Prostate gland (tissue), 2 donors: Measurements from ENCODE around the gene KCNAB1. TPM values are rescaled to one million over a fixed set of nuclear protein-coding genes. Genes with fewer than 3 reads are reported as not detected.

Source experiments
- DNase-seq: peaks from one replicate; pipeline ENCODE4 v3.0.0-alpha.2; 2019; ENCODE audit warnings: low spot score
- H3K27ac ChIP-seq, 2 donors: fragments of 200-600 bp; sonication (generic); 2 replicates each; pipeline ENCODE4 v1.5.1; 2017 to 2019
- H3K27me3 ChIP-seq: fragments of 200-600 bp; sonication (generic); replicated peaks from 2 replicates; pipeline ENCODE4 v1.5.1; 2019; ENCODE audit not compliant: insufficient read depth
- H3K36me3 ChIP-seq, 2 donors: fragments of 200-600 bp; sonication (generic); 1 replicate in 1 of 2; 2 replicates in 1 of 2; pipeline versions ENCODE4 v1.5.1 to v1.8.1; 2017 to 2019
- H3K4me1 ChIP-seq: fragments of 200-600 bp; sonication (generic); replicated peaks from 2 replicates; pipeline ENCODE4 v1.5.1; 2019
- H3K4me3 ChIP-seq, 2 donors: fragments of 200-600 bp; sonication (generic); 2 replicates each; pipeline ENCODE4 v1.5.1; 2017 to 2019
- H3K9me3 ChIP-seq: fragments of 200-600 bp; sonication (generic); 2 replicates; pipeline ENCODE4 v1.5.1; 2017
- POLR2A ChIP-seq: fragments of 450-650 bp; IDR thresholded peaks from one replicate; pipeline ENCODE4 v1.6.1; 2016; ENCODE audit warnings: antibody characterized with exemption, mild to moderate bottlenecking
- POLR2AphosphoS5 ChIP-seq: sonication (generic); formaldehyde crosslinking; IDR thresholded peaks from one replicate; pipeline ENCODE4 v1.6.1; 2017; ENCODE audit warnings: antibody characterized with exemption
- WGBS: methylation state at CpG from one replicate; pipeline ENCODE4 v1.1.5; 2018; 5-methylcytosine and 5-hydroxymethylcytosine counted together
- intact Hi-C: fragments of 100-400 bp; cut with DNase I; formaldehyde crosslinking; loops from one replicate; pipeline ENCODE4 v1.14.2; 2022
- total RNA-seq, 2 donors: library from RNA; depleted of rRNA; stranded (reverse); fragments of >200 nt; gene quantifications; one replicate each; pipeline ENCODE4 v1.1.0, GENCODE V29; 2016
- TF ChIP-seq, protein P1 (sequence below), 4 experiments: fragments of 200-600 bp in 2 of 4; fragments of 450-650 bp in 2 of 4; sonication (generic) in 2 of 4; IDR thresholded peaks; 1 replicate in 3 of 4; 2 replicates in 1 of 4; pipeline ENCODE4 v1.5.1; 2016 to 2019; ENCODE audit warnings: antibody characterized with exemption in 4 of 4, mild to moderate bottlenecking in 2 of 4, moderate library complexity in 2 of 4

The KCNAB1 gene
- total RNA-seq, 2 donors from 2014 or later, result 5.2 to 9.5 TPM

DNA sequence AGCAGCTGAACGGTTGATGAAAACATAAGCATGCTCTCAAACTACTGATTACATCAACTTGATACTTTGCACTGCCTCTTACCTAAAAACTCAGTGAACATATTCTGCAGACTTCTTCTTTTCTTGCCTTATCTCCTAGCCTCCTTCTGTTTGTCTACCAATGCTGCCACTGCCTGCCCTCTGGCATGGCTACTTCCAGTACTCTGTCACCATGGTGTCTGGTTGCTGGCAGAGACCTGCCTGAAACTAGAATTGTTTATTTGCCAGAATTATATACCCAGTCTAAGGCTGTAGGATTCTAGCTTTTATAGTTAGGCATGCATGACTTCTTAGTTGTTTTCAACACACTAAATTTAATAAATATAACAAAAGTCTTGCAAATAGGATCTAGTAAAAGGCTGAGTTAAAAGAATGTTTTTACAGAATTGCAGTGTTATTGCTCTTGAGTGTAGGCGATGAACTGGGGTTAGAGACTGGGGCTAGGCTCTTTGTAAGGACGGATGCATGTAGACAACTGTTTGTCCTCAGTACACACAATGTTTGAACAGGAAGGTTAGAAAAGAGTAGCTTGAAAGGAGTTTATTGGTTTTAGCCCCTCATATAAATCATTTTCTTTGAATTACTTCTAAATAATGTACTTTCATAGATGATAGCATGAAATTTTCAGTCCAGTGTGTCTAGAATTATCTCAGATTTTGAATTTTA lies 116.3 kb downstream of the KCNAB1 start:
- no peak for DNase-seq
- Histone ChIP-seq H3K4me1 (no peaks in the 10 kb centered on the region), H3K36me3 (no peaks in the 10 kb centered on the region), H3K27me3 (no peaks in the 10 kb centered on the region), H3K4me3 (no peak overlapping the region), H3K27ac (no peak overlapping the region), H3K9me3 (no peaks in the 10 kb centered on the region)
- TF ChIP-seq, protein P1, sequence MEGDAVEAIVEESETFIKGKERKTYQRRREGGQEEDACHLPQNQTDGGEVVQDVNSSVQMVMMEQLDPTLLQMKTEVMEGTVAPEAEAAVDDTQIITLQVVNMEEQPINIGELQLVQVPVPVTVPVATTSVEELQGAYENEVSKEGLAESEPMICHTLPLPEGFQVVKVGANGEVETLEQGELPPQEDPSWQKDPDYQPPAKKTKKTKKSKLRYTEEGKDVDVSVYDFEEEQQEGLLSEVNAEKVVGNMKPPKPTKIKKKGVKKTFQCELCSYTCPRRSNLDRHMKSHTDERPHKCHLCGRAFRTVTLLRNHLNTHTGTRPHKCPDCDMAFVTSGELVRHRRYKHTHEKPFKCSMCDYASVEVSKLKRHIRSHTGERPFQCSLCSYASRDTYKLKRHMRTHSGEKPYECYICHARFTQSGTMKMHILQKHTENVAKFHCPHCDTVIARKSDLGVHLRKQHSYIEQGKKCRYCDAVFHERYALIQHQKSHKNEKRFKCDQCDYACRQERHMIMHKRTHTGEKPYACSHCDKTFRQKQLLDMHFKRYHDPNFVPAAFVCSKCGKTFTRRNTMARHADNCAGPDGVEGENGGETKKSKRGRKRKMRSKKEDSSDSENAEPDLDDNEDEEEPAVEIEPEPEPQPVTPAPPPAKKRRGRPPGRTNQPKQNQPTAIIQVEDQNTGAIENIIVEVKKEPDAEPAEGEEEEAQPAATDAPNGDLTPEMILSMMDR (IDR thresholded peaks at IDR 0.05), result no peak
- TF ChIP-seq POLR2AphosphoS5, result no peak
- TF ChIP-seq POLR2A, result no peak
- intact Hi-C loops, result no loop called here
- 48% methylated on average over 3 of the region's 3 CpGs for WGBS

DNA sequence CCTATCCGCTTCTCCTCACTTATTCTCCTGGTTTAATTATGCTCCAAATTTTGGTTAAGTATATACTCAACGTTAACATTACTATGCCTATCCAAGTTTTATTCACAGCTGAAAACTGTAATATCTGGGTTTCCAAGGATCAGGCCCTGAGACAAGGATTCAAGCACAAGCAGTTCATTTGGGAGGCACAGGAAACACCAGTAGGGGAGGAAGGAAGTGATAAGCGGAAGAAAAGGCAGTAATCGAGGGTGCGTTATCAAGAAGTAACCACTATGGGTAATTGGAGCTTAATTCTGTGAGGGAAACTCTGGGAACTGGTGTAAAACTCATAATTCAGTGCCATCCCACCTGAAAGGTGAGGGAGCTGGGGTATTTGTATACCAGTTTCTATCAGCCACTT lies 120.3 kb downstream of the KCNAB1 start:
- Histone ChIP-seq H3K9me3 (no peaks in the 10 kb centered on the region), H3K4me3 (no peak overlapping the region), H3K36me3 (no peaks in the 10 kb centered on the region), H3K4me1 (no peaks in the 10 kb centered on the region), H3K27ac (no peak overlapping the region), H3K27me3 (no peaks in the 10 kb centered on the region)
- intact Hi-C loops, result no loop called here
- WGBS, result 89% methylated on average over 5 of the region's 5 CpGs
- TF ChIP-seq, protein P1 (IDR thresholded peaks at IDR 0.05), result no peak
- DNase-seq, result no peak

GRCh38 chr3:156246961-156247725 lies 126.8 kb downstream of the KCNAB1 start:
- WGBS, result 82% methylated on average over 5 of the region's 5 CpGs
- Histone ChIP-seq H3K4me1 (no peaks in the 10 kb centered on the region), H3K36me3 (no peaks in the 10 kb centered on the region), H3K27me3 (no peaks in the 10 kb centered on the region), H3K27ac (no peak overlapping the region), H3K9me3 (no peaks in the 10 kb centered on the region), H3K4me3 (no peak overlapping the region)
- DNase-seq, result no peak
- intact Hi-C loops, result no loop called here
- TF ChIP-seq, protein P1 (IDR thresholded peaks at IDR 0.05), result no peak
- TF ChIP-seq POLR2A, result no peak

GRCh38 chr3:156250550-156250949 lies 130.2 kb downstream of the KCNAB1 start:
- no peaks in the 10 kb centered on the region for H3K36me3 ChIP-seq
- intact Hi-C loops, result no loop called here
- no peaks in the 10 kb centered on the region for H3K4me1 ChIP-seq
- H3K27ac ChIP-seq, result no peak overlapping the region
- no peak for DNase-seq
- no peaks in the 10 kb centered on the region for H3K27me3 ChIP-seq
- TF ChIP-seq, protein P1 (IDR thresholded peaks at IDR 0.05), result no peak
- TF ChIP-seq POLR2A (no peak), POLR2AphosphoS5 (no peak)
- no peak overlapping the region for H3K4me3 ChIP-seq
- no peaks in the 10 kb centered on the region for H3K9me3 ChIP-seq
- 100% methylated on average over 1 of the region's 1 CpG for WGBS

- DNase-seq, result no peak
- no peaks in the 10 kb centered on the region for H3K36me3 ChIP-seq
- TF ChIP-seq POLR2AphosphoS5 (no peak), POLR2A (no peak)
- TF ChIP-seq, protein P1 (IDR thresholded peaks at IDR 0.05), result no peak
- WGBS, result 73% methylated on average over 4 of the region's 4 CpGs
- no peak overlapping the region for H3K27ac ChIP-seq
- intact Hi-C loops, result no loop called here
- H3K9me3 ChIP-seq, result no peaks in the 10 kb centered on the region
- H3K4me3 ChIP-seq, result no peak overlapping the region
- no peaks in the 10 kb centered on the region for H3K27me3 ChIP-seq
- no peaks in the 10 kb centered on the region for H3K4me1 ChIP-seq
Measured at GRCh38 chr3:156251424-156251823, 131.0 kb downstream of the KCNAB1 start.
